Astrocyte of the spinal cord (primary cell): ENCODE data around the gene COA1.
A peak's percentile ranks its signal among the peaks of the same experiment; 100 is the strongest.
"Not testable (repeated sequence)": the region's sequence is repeated elsewhere in the genome, so short reads cannot be mapped to it uniquely, and the experiment has no call there.

ENCODE experiments used
- DNase-seq: peaks from one replicate; pipeline ENCODE4 v3.0.0; 2011; ENCODE audit warnings: low read depth, low spot score
- H3K4me3 ChIP-seq: 2 replicates; pipeline ENCODE4 v1.5.1; 2011; ENCODE audit warnings: low read depth, mild to moderate bottlenecking, low read length, moderate library complexity
- CTCF ChIP-seq: IDR thresholded peaks from 2 replicates; pipeline ENCODE4 v1.5.1; 2012; ENCODE audit warnings: low read depth, mild to moderate bottlenecking, low read length, inconsistent platforms
- in situ Hi-C: cut with HindIII; loops from 2 replicates; pipeline ENCODE4 v1.10.0; 2017; ENCODE audit warnings: low sequenced_read_pairs

The COA1 gene

GRCh38 chr7:43729214-43729923, at the start of gene COA1:
TSS of gene COA1 (minus strand) at chr7:43729523. CDS start at chr7:43648614, 80,909 bp downstream.
- no peak for TF ChIP-seq CTCF
- in situ Hi-C loops = no loop called here
- DNase-seq = peak; percentile 94
- peak within 1 kb of the TSS; percentile 78 for H3K4me3 ChIP-seq

GRCh38 chr7:43778293-43779044, 49.1 kb upstream of the COA1 start:
- H3K4me3 ChIP-seq, in situ Hi-C loops, DNase-seq: not testable (repeated sequence)

- in situ Hi-C loops, DNase-seq, H3K4me3 ChIP-seq: not testable (repeated sequence)
These were observed 45.9 kb upstream of the COA1 start for GRCh38 chr7:43775255-43775654.

- DNase-seq, H3K4me3 ChIP-seq, in situ Hi-C loops: not testable (repeated sequence)
These were observed 43.9 kb upstream of the COA1 start for GRCh38 chr7:43773268-43773667.

GRCh38 chr7:43771573-43771972, 42.2 kb upstream of the COA1 start:
- in situ Hi-C loops = no loop called here
- DNase-seq = no peak
- no peak overlapping the region for H3K4me3 ChIP-seq
- TF ChIP-seq CTCF = no peak

- TF ChIP-seq CTCF = no peak
- H3K4me3 ChIP-seq = no peak overlapping the region
- no peak for DNase-seq
- in situ Hi-C loops = no loop called here
These were observed 41.8 kb upstream of the COA1 start for GRCh38 chr7:43771128-43771527.

- DNase-seq = no peak
- TF ChIP-seq CTCF = no peak
- no peak overlapping the region for H3K4me3 ChIP-seq
- in situ Hi-C loops = no loop called here
These were observed 40.6 kb upstream of the COA1 start for GRCh38 chr7:43769791-43770465.

GRCh38 chr7:43769281-43769680, 40.0 kb upstream of the COA1 start:
- TF ChIP-seq CTCF = no peak
- DNase-seq = no peak
- in situ Hi-C loops = no loop called here
- no peak overlapping the region for H3K4me3 ChIP-seq
